ENCODE data around the gene FAM186B. TPM values are rescaled to one million over a fixed set of nuclear protein-coding genes. Genes with fewer than 3 reads are reported as not detected.

Gene FAM186B
- total RNA-seq, 4 donors from 2014 or later, result 0.31 to 1.0 (median 0.70) TPM

- H3K27me3 ChIP-seq, result peaks cover 7 to 15% (median 9%) of the 10 kb centered on the region in 3 donors
- H3K9me3 ChIP-seq, result no peaks in the 10 kb centered on the region
- H3K36me3 ChIP-seq, result no peaks in the 10 kb centered on the region
- intact Hi-C loops (cut with DNase I; ENCODE audit: low total_unique reads), result no loop called here
- in situ Hi-C loops (cut with MboI; ENCODE audit: low sequenced_read_pairs in 4 of 4), result no loop called here
- ATAC-seq (no peak), DNase-seq (no peak)
- H3K4me1 ChIP-seq, result peaks cover 22 to 25% of the 10 kb centered on the region in 2 donors
- H3K27ac ChIP-seq, result no peak overlapping the region
- H3K4me3 ChIP-seq, result no peak overlapping the region
- TF ChIP-seq POLR2A (IDR thresholded peaks at IDR 0.05) (no peak), CTCF (IDR thresholded peaks at IDR 0.05 in 4 of 5, conservative IDR thresholded peaks at IDR 0.05 in 1 of 5) (no peak)
These were observed 54.7 kb downstream of the FAM186B start for GRCh38 chr12:49550693-49551252.

GRCh38 chr12:49549735-49550692 is 55.4 kb downstream of the FAM186B start:
- H3K27ac ChIP-seq, result no peak overlapping the region
- intact Hi-C loops (cut with DNase I; ENCODE audit: low total_unique reads) (no loop called here), in situ Hi-C loops (cut with MboI; ENCODE audit: low sequenced_read_pairs in 4 of 4) (no loop called here)
- H3K27me3 ChIP-seq, result peaks cover 7 to 15% (median 9%) of the 10 kb centered on the region in 3 donors
- H3K9me3 ChIP-seq, result no peaks in the 10 kb centered on the region
- TF ChIP-seq CTCF (IDR thresholded peaks at IDR 0.05 in 4 of 5, conservative IDR thresholded peaks at IDR 0.05 in 1 of 5) (no peak), POLR2A (IDR thresholded peaks at IDR 0.05) (no peak)
- H3K4me3 ChIP-seq, result peak overlapping the region in 1 of 4 donors; percentile 47
- no peaks in the 10 kb centered on the region for H3K36me3 ChIP-seq
- peaks cover 22 to 25% of the 10 kb centered on the region in 2 donors for H3K4me1 ChIP-seq
- no peak for ATAC-seq
- no peak for DNase-seq

GRCh38 chr12:49548822-49549648 is 56.4 kb downstream of the FAM186B start:
- Histone ChIP-seq H3K4me1 (peaks cover 22 to 25% of the 10 kb centered on the region in 2 donors), H3K27me3 (peaks cover 7 to 15% (median 9%) of the 10 kb centered on the region in 3 donors), H3K36me3 (no peaks in the 10 kb centered on the region), H3K27ac (no peak overlapping the region), H3K4me3 (peak overlapping the region; percentile 39 to 52 (median 48)), H3K9me3 (no peaks in the 10 kb centered on the region)
- DNase-seq, result no peak
- intact Hi-C loops (cut with DNase I; ENCODE audit: low total_unique reads), result no loop called here
- ATAC-seq, result peak in 1 of 2 donors; percentile 20
- in situ Hi-C loops (cut with MboI; ENCODE audit: low sequenced_read_pairs in 4 of 4), result no loop called here
- TF ChIP-seq POLR2A (IDR thresholded peaks at IDR 0.05) (no peak), CTCF (IDR thresholded peaks at IDR 0.05 in 4 of 5, conservative IDR thresholded peaks at IDR 0.05 in 1 of 5) (peak in 3 of 5 experiments; percentile 46 to 67 (median 52))

GRCh38 chr12:49548481-49548821 is 57.0 kb downstream of the FAM186B start:
- H3K27ac ChIP-seq, result no peak overlapping the region
- peaks cover 22 to 25% of the 10 kb centered on the region in 2 donors for H3K4me1 ChIP-seq
- DNase-seq (no peak), ATAC-seq (no peak)
- in situ Hi-C loops (cut with MboI; ENCODE audit: low sequenced_read_pairs in 4 of 4) (no loop called here), intact Hi-C loops (cut with DNase I; ENCODE audit: low total_unique reads) (no loop called here)
- H3K27me3 ChIP-seq, result peaks cover 7 to 15% (median 9%) of the 10 kb centered on the region in 3 donors
- peak overlapping the region; percentile 39 to 52 (median 48) for H3K4me3 ChIP-seq
- no peaks in the 10 kb centered on the region for H3K36me3 ChIP-seq
- no peak for TF ChIP-seq CTCF (IDR thresholded peaks at IDR 0.05 in 4 of 5, conservative IDR thresholded peaks at IDR 0.05 in 1 of 5)
- TF ChIP-seq POLR2A (IDR thresholded peaks at IDR 0.05), result no peak
- no peaks in the 10 kb centered on the region for H3K9me3 ChIP-seq

Measured in gastrocnemius medialis (tissue), 4 donors.